HG03575 (cell line): ENCODE data around the gene B4GAT1.
"Not testable (repeated sequence)": the region's sequence is repeated elsewhere in the genome, so short reads cannot be mapped to it uniquely, and the experiment has no call there.

Experiments
- ATAC-seq: cut with Tn5 transposase; IDR thresholded peaks from one replicate; pipeline ENCODE4 v1.9.1; 2021; ENCODE audit not compliant: unreplicated experiment, insufficient number of reproducible peaks, low FRiP score; ENCODE audit errors: extremely low read depth

The B4GAT1 gene

DNA sequence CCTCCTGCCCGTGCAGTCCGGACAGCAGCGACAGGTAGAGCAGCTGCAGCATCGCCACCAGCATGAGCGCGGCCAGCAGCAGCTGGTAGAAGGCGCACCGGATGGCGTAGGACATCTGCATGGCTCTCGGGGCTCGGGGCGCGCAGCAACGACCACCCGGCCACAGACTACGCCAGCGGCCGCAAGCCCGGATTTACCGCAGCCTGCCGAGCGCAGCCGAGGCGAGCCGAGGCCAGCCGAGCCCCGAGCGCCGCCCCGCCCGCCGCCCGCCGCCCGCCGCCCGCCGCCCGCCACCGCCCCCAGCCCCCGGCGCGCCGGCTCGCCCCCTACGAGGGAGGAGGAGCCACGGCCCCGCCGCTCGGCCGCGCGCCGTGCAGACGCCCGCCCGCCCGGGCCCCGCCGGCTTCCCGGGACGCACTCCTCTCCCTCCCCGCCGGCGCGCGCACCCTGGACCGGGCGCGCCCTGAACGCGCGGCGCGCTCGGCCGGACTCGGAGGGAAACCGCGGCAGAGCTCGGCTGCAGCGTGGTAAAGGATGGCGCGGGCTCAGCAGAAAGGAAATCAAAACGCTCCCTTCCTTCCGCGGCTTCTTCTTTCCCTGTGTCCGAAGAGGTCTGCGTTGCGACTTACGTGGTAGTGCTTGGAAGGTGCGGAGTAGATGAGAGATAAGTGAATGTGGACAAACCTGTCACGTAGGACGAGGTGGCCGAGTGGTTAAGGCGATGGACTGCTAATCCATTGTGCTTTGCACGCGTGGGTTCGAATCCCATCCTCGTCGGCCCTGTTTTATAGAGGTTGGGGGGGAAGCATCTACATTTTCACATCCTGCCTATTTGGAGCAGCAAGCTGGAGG, at the start of gene B4GAT1:
Gene B4GAT1 (minus strand): TSS at position 205 of the 852 bp plus-strand sequence. CDS start 84 bp downstream, at position 121.
- ATAC-seq = no peak

DNA sequence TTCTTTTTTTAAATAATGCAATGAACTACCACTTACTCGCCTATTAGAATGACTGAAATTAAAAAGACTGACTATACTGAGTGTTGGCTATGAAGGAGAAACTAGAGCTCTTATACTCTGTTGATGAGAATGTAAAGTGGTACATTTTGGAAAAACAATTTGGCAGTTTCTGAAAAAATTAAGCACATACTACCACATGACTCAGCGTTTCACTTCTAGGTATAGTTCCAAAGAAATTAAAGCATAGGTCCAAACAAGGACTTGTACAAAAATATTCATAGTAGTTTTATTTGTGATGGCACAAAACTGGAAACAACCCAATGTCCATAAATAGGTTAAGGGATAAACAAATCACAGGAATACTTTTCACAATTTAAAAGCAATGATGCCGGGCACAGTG, 46.5 kb upstream of the B4GAT1 start:
- ATAC-seq = no peak

DNA sequence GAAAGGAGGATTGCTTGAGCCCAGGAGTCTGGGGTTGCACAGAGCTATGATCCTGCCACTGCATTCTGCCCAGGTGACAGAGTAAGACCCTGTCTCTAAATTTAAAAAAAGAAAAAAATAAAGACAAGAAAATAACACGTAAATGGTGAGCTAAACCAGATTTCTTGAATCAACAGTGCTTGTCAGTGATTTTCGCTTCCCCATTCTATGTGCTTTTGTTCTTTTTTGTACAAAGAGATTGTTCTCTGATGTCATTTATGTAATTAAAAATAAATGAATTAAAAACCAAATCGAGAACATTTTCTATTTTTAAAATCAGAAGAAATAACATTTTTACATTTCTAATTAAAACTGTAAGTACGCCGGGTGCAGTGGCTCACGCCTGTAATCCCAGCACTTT, 43.9 kb upstream of the B4GAT1 start:
- ATAC-seq = no peak

DNA sequence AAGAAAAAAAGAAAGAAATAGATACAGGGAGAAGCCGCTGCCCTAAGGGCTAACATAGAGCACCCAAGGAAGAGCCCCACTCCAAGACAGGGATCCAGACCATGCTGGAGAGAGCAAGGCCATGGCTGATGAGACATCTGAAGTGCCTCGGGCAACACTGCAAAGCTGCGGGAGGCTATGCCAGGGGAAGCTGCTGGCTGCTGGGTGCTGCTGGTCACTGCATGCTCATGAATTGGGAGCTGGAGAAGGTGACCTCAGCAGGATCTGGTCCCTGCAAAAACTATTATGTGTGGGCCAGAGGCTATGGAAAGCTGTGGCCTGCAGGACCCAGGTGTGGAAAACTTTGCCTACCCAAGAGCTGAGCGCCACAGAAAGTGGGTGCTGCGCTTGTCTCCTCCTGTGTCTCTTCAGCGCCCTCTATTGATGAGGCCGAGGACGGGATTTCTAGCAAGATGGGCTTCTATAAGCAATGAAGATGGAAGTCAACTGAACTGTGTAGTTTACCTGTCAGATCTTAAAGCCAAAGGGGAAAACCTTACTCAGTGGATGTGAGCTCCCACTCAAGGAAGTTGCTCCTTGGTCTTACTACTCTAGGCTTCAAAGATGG, 41.5 kb upstream of the B4GAT1 start:
- no peak for ATAC-seq

DNA sequence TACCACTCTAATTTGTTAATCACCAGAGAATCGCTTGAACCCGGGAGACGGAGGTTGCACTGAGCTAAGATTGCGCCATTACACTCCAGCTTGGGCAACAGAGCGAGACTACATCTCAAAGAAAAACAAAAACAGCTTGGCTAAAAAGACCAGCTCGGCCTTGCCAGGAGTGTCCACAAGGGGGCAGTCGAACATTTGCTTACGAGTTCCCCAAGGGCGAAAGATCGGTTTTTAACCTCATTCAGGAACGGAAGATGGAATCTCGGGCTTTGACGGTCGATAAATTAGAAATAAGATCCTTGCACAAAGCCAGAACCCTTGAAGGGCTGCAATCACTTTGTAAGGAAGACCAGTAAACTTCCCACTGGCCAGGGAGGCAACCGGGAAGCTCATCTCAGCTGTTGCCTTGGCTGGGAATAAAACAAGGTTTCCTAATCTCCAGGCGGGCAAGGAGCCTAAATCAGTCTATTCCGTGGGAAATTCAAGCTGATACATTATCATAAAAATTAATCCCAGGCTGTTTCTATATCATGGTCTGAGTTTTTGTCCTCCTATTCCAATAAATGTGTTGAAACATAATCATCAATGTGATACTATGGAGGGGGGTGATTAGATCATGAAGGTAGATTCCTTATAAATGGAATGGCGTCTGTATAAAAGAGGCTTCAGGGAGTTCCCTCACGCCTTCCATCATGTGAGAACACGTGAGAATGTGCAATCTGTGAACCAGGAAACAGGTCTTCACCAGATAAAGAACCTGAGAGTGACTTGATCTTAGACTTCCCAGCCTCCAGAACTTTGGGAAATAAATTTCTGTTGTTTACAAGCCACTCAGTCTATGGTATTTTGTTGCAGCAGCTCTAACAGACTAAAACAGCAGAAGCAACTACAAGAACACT, 39.0 kb upstream of the B4GAT1 start:
- no peak for ATAC-seq

DNA sequence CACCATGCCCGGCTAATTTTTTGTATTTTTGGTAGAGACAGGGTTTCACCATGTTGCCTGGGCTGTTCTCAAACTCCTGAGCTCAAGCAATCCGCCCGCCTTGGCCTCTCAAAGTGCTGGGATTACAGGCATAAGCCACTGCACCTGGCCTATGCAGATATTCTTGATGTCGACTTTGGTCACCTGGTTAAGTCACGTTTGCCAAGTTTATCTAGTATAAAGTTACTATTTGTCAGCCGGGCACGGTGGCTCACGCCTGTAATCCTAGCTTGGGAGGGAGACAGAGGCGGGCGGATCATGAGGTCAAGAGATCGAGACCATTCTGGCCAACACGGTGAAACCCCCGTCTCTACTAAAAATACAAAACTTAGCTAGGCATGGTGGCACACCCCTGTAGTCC, 36.9 kb upstream of the B4GAT1 start:
- not testable (repeated sequence) for ATAC-seq

DNA sequence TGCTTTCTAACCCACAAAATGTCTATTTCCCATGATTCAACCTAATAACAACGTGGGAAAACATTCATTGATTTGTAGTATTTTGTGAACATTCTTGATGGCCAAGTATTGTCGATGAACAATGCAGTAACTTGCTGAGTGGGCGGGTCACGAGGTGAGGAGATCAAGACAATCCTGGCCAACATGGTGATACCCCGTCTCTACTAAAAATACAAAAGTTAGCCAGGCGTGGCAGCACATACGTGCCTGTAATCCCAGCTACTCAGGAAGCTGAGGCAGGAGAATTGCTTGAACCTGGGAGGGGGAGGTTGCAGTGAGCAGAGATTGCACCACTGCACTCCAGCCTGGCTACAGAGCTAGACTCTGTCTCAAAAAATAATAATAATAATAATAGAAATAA, 32.8 kb upstream of the B4GAT1 start:
- not testable (repeated sequence) for ATAC-seq

DNA sequence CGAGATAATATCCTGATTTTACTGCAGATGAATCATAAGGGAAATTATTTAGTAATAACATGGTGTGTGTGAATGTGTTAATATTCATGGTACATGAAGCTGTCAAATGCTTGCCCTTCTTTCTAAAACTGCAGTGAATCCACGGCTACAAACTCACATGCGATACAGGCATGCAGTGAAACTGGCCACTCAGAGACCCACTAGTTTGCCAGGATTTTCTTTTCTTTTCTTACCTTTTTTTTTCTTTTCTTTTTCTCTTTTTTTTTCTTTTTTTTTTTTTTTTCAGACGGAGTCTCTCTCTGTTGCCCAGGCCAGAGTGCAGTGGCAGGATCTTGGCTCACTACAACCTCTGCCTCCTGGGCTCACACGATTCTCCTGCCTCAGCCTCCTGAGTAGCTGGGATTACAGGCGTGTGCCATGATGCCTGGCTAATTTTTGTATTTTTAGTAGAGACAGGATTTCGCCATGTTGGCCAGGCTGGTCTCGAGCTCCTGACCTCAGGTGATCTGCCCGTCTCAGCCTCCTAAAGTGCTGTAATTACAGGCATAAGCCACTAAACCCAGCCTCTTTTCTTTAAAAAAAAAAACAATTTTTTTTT, 26.4 kb upstream of the B4GAT1 start:
- not testable (repeated sequence) for ATAC-seq

DNA sequence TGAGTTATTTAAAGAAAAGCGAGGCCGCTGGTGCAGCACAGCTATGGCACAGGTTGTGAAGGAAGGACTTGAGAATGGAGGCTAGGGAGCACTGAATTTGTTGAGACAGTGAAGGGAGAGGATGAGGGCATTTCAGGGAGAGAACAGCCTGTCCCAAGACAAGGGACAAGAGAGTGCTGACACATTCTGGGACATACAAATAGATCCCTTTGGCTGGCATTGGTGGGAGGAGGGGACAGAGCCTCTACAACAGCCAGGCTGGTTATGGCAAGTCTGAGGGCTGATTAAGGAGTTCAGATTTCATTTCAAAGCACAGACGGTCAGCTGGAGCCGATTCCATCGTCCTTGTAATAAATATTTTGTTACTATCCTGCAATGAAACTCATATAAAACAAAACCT, 25.8 kb upstream of the B4GAT1 start:
- no peak for ATAC-seq

DNA sequence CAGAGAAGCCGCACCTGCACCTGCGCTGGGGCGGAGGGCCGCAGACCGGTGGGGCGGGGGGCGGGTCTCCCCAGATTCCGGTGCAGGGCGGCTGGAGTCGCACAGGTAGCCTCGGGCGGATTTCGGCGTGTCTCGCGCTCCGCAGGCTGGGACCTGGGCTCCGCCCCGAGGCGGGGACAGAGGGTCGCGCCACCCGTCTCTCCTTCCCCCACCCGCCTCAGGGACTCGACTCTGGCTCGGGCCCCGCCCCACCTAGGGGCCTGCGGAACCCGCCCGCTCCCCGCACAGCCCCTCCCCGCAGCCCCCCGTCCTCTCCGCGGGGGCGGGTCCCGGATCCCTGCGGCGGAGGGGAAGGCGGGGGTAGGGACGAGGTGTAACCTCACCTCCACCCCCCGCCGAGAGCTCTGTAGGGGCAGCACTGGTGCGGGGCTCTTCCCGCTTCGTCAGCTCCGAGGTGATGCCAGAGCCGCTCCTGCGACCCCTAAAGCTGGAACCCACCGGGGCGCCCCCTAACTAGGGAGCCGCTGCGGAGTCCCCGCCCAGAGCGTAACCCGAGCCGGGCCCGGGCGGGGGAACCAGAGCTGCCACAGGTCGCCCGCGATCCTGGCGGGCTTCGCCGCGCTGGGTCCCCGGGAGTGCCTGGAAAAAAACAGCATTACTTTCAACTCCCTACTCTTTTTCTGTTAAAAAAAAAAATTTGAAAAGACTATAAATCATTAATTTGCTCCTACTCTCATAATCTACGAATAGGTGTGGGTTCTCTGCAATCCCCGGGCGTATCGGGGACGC, 24.4 kb upstream of the B4GAT1 start, which contains the start of gene SLC29A2:
Gene SLC29A2 (minus strand): TSS at position 134 of the 789 bp plus-strand sequence. CDS start 169 bp downstream, outside the sequence.
- no peak for ATAC-seq

DNA sequence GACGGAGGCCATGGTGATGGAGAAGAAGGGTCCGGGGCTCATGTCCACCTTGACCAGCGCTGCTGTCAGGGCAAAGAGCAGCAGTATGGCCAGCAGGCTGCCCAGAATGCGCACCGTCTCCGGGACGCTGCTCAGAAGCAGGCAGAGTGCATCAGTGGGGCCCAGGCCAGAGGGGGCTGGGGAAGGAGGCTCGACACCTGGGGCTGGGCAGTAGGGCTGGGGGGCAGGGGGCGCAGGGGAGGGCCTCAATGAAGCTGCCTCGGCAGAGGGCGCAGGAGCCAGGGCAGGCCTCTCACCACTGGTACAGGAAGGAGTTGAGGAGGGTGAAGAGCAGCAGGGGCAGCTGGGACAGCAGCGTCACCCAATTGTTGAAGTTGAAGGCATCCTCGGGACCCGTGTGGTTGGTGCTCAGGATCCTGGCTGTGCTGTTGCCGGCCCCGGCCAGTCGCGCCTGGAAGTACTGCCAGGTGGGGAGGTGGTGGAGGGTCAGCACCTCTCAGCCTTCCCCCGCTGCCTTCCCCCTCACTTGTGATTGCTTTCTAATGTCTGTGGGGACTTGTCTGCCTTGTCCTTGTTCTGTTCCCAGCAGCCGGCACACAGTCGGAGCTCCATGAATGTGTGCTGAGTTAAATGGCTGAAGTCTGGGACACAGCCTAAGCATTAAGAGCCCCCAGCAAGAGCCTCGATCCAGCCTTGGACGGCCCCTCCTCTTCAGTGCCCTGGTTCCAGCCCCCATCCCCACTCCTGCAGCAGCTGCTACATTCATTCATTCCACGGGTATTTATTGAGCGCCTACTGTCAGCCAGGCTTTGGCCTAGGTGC, 21.9 kb upstream of the B4GAT1 start:
- no peak for ATAC-seq

DNA sequence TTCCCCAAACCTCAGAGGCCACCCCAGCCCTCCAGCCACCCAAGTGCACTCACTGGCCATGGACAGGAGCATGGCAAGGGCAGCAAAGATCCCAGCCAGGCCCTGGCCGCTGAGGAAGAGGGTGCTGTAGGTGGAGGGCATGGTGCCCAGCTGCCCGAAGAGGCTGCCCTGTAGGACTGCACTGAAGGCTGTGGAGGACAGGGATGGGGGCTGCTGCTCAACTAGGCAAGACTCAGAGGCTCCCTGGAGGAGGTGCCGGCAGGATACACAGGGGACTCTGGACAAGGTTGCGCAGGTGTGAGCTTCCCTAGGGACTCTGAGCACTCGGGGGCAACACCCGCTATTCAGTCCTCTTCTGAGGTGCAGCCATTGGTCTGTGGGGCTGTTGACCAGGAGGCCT, 21.1 kb upstream of the B4GAT1 start:
- ATAC-seq = no peak

DNA sequence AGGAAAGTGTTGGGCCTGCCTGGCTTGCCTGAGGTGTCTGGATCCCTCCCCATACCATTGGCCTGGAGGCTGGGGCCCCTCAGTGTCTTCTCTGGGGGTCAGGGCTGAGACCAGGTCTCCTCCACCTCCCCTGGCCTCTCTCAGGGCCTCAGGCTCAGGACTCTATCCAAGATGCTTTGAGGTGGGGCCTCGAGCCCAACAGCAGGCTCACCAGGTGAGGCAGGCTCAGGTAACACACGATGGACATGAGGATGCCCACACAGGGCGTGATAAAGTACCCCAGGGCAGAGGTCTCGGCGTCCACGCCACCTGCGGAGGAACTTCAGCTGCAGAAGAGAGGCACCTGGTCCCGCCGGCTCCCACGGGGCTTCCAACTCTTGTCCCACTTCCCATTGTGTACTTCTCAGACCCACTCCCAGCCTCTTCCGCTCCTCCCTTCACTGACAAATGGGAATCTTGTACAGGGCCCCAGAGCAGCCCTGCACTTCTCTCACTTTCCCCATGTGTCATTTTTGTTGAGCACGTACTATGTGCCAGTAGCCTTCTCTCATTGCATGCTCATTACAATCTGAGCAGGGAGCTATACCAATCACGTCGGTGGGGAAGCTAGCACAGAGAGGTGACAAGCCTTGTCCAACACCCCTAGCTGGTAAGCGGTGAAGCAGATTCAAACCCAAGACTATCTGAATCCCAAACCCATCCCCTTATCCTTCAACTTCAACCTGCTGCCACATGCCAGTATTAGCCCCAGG, 20.3 kb upstream of the B4GAT1 start:
- ATAC-seq = no peak

DNA sequence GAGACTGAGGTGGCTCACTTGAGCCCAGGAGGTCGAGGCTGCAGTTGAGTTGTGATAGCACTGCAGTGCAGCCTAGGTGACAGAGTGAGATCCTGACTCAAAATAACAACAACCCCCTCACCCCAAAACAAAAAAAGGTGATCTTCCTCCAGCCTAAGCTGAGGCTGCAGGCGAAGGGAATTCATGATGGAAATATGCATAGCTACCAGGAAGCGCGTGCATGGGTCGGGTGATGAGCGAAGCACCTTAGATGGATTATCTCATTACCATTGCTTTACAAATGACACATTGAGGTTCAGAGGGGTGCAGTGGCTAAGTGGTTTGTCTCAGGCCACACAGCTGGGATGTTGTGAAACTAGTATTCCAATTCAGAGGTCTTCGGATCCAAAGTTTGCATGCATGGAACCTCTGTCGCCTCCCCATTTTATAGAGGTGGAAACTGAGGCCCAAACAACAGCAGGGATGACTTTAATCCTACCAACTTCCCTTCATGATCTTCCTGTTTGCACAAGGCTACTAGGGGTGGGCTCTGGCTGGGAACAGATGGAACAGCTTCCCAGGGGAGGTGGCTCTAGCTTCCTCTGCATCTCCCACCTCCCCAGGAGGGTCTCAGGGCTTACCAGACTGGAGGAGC, 19.5 kb upstream of the B4GAT1 start:
- ATAC-seq = no peak

DNA sequence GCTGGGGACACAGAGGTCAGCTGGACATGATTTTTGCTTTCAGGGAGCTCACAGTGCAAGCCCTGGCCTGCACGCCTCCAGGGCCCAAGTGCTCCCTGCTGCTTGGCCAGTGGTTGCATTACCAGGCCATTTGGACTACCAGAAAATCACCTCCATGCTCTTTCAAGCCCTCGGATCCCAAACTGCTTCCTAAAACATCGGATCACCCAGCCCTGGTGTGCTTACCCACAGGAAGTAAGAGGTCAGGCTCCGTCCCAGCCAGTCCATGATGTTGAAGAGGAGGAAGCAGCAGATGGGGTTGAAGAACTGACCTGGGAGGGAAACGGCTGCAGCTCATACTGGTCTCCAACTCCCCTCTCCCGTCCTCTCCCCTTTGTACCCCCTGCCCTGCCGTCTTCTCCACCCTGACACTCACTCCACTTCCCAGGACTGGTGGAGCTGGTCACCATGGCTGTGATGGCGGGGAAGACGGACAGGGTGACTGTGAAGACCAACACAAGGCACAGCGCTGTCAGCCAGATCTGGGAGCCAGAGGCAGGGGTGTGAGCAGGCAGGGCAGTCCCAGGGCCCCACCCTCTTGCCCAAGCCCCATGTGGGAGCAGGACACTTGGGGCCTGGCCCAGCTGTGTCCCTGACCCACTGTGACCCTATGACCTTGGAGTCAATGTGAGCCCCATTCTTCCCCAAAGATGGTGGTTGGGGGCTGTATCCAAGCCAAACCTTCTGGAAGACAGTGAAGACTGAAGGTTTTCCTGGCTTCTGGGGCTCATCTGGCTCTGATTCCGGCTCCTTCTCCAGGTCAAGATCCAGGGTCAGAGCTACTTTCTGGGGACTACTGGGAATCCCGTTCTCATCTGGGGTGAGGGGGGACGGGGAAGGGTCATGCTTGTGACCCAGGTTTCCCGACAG, 18.5 kb upstream of the B4GAT1 start:
- no peak for ATAC-seq

DNA sequence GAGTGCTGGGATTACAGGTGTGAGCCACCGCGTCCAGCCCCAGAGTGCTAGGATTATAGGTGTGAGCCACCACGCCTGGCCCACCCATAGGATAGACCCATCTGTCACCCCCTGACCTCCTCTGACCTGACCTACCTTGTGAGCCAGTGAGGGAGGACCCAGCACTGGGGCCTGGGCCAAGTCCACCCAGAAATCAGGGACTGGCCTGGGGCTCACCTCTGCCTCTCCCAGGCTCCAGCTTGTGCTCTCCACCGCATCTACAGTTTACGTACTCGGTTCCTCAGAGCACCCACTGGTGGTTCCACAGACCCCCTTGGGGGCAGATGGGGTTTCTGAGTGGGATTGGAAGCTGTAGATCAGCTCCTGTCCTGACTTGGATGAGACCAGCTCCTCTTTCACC, 17.7 kb upstream of the B4GAT1 start:
- ATAC-seq = no peak
